ENCODE data around the gene KRTCAP3.

DNA sequence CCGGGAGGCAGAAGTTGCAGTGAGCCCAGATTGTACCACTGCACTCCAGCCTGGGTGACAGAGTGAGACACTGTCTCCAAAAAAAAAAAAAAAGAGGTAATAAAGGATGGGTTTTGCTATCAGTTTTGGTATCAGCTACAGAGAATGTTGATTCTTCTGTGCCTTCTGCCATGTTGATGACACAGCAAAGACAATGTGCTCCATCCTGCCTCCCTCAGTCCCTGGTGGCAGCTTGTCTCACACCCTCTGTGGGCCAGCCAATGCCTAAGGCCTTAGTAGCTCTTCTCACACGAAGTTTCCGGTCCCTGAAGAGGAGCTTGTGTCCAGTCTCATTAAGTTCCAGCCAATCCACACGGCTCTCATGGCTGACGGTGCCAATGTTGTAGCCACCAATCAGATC lies 29.8 kb downstream of the KRTCAP3 start:
- no peak for TF ChIP-seq CTCF (conservative IDR thresholded peaks at IDR 0.05; ENCODE audit: low read length)
- no peak for TF ChIP-seq EZH2phosphoT487 (IDR thresholded peaks at IDR 0.05; ENCODE audit: borderline replicate concordance, low read depth, low read length)

Measured in OCI-LY7 (cell line).